ENCODE results near the gene SIPA1. TPM values are rescaled to one million over a fixed set of nuclear protein-coding genes. Genes with fewer than 3 reads are reported as not detected.
A peak's percentile ranks its signal among the peaks of the same experiment; 100 is the strongest.
"Not testable (repeated sequence)": the region's sequence is repeated elsewhere in the genome, so short reads cannot be mapped to it uniquely, and the experiment has no call there.

SIPA1 gene
- total RNA-seq, 3 donors from 2014 or later: 18.2 to 27.9 (median 25.5) TPM

GRCh38 chr11:65657426-65657825, 19.5 kb downstream of the SIPA1 start:
- intact Hi-C loops (cut with DNase I; ENCODE audit: low total_unique reads): no loop called here
- peaks cover 5 to 16% of the 10 kb centered on the region in 2 donors for H3K4me1 ChIP-seq
- H3K27me3 ChIP-seq: no peaks in the 10 kb centered on the region
- no peak for DNase-seq (ENCODE audit: low spot score in 2 of 2)
- H3K27ac ChIP-seq: no peak overlapping the region
- H3K36me3 ChIP-seq: no peaks in the 10 kb centered on the region
- no peaks in the 10 kb centered on the region for H3K9me3 ChIP-seq
- TF ChIP-seq POLR2AphosphoS5 (IDR thresholded peaks at IDR 0.05) (no peak), POLR2A (IDR thresholded peaks at IDR 0.05) (no peak)
- TF ChIP-seq, protein P1, sequence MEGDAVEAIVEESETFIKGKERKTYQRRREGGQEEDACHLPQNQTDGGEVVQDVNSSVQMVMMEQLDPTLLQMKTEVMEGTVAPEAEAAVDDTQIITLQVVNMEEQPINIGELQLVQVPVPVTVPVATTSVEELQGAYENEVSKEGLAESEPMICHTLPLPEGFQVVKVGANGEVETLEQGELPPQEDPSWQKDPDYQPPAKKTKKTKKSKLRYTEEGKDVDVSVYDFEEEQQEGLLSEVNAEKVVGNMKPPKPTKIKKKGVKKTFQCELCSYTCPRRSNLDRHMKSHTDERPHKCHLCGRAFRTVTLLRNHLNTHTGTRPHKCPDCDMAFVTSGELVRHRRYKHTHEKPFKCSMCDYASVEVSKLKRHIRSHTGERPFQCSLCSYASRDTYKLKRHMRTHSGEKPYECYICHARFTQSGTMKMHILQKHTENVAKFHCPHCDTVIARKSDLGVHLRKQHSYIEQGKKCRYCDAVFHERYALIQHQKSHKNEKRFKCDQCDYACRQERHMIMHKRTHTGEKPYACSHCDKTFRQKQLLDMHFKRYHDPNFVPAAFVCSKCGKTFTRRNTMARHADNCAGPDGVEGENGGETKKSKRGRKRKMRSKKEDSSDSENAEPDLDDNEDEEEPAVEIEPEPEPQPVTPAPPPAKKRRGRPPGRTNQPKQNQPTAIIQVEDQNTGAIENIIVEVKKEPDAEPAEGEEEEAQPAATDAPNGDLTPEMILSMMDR (IDR thresholded peaks at IDR 0.05): no peak
- no peak overlapping the region for H3K4me3 ChIP-seq

DNA sequence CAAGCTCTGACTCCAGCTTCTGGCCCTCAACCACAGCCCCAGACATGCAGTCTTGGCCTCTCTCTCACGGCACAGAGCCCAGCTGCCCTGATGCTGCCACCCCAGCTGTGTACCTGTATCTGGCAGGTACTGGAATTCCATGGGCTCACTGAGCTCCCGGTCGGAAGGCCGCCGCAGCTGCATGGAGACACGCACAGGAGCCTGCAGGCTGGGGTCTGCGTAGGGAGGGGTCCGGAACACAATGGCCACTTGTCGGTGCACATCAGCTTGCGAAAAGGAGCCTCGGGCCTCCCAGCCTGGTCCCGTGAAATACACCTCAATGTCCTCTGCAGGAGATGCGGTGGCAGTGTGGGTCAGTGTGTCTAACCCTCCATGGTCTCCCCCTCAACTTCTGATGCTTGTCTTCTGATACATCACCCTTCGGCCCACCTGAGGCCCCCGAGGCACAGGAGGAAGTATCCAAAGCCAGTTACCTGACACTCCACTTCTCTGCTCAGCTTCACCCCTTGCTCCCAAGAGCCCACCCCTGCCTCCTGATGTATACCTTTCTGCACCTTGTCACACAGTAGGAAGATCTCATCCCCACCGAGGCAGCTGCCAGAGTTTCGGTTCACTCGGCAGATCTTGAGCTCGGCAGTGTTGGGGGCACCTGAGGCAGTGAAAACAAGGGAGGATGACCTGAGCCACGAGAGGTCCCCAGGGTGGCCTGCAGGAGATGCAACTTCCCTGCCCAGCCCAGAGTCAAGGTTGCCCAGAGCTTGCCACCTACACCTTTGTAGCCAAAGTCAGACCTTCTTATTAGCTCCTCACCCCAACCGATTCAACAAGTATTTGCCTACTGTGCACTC, 20.5 kb downstream of the SIPA1 start:
- TF ChIP-seq POLR2AphosphoS5 (IDR thresholded peaks at IDR 0.05) (no peak), POLR2A (IDR thresholded peaks at IDR 0.05) (no peak)
- TF ChIP-seq, protein P1 (IDR thresholded peaks at IDR 0.05): no peak
- H3K27ac ChIP-seq: no peak overlapping the region
- H3K36me3 ChIP-seq: no peaks in the 10 kb centered on the region
- peaks cover 5 to 13% of the 10 kb centered on the region in 2 donors for H3K4me1 ChIP-seq
- no peaks in the 10 kb centered on the region for H3K9me3 ChIP-seq
- no peak for DNase-seq (ENCODE audit: low spot score in 2 of 2)
- intact Hi-C loops (cut with DNase I; ENCODE audit: low total_unique reads): no loop called here
- H3K27me3 ChIP-seq: no peaks in the 10 kb centered on the region
- H3K4me3 ChIP-seq: no peak overlapping the region

DNA sequence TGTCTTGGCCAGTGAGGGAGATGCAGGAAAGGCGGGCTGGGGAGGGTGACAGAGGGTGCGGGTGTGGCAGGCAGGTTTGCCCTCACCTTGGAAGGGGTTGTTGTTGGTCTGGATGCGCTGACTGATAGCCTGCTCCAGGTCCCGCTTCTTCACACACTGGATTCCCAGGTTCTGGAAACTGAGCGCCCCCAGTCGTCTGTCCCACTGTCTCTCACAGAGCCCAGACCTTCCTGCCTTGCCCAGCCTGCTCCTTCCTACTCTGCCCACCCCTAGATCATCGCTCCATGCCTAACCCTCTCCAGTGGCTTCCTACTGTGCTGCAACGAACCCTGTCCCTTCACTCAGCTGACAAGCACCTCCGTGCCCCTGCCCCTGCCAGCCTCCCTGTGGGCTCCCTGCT, 22.1 kb downstream of the SIPA1 start:
- no peak for DNase-seq (ENCODE audit: low spot score in 2 of 2)
- H3K27ac ChIP-seq: peak overlapping the region; percentile 15 to 17
- TF ChIP-seq POLR2AphosphoS5 (IDR thresholded peaks at IDR 0.05) (no peak), POLR2A (IDR thresholded peaks at IDR 0.05) (no peak)
- TF ChIP-seq, protein P1 (IDR thresholded peaks at IDR 0.05): no peak
- peaks cover 0 to 12% of the 10 kb centered on the region in 2 donors for H3K4me1 ChIP-seq
- H3K36me3 ChIP-seq: no peaks in the 10 kb centered on the region
- H3K4me3 ChIP-seq: no peak overlapping the region
- H3K9me3 ChIP-seq: no peaks in the 10 kb centered on the region
- H3K27me3 ChIP-seq: no peaks in the 10 kb centered on the region
- intact Hi-C loops (cut with DNase I; ENCODE audit: low total_unique reads): no loop called here

GRCh38 chr11:65660908-65661307, 23.0 kb downstream of the SIPA1 start:
- peak overlapping the region; percentile 99 to 100 for H3K27ac ChIP-seq
- H3K27me3 ChIP-seq; H3K36me3 ChIP-seq; H3K9me3 ChIP-seq; intact Hi-C loops (cut with DNase I; ENCODE audit: low total_unique reads); DNase-seq (ENCODE audit: low spot score in 2 of 2): not testable (repeated sequence)
- H3K4me1 ChIP-seq: peaks cover 0 to 12% of the 10 kb centered on the region in 2 donors
- peak overlapping the region in 2 of 3 donors; percentile 95 to 97 for H3K4me3 ChIP-seq

GRCh38 chr11:65661599-65662246, 23.8 kb downstream of the SIPA1 start:
- Histone ChIP-seq H3K27me3 (no peaks in the 10 kb centered on the region), H3K4me1 (peaks cover 0 to 12% of the 10 kb centered on the region in 2 donors), H3K27ac (peak overlapping the region; percentile 99 to 100), H3K4me3 (peak overlapping the region; percentile 90 to 97 (median 95)), H3K36me3 (no peaks in the 10 kb centered on the region), H3K9me3 (no peaks in the 10 kb centered on the region)
- DNase-seq (ENCODE audit: low spot score in 2 of 2): no peak
- intact Hi-C loops (cut with DNase I; ENCODE audit: low total_unique reads): no loop called here
- TF ChIP-seq POLR2A (IDR thresholded peaks at IDR 0.05) (no peak), POLR2AphosphoS5 (IDR thresholded peaks at IDR 0.05) (no peak)
- TF ChIP-seq, protein P1 (IDR thresholded peaks at IDR 0.05): no peak
